Testis (tissue), 3 donors: ENCODE data around the gene ALDH1B1. TPM values are rescaled to one million over a fixed set of nuclear protein-coding genes. Genes with fewer than 3 reads are reported as not detected.
"Not testable (repeated sequence)": the region's sequence is repeated elsewhere in the genome, so short reads cannot be mapped to it uniquely, and the experiment has no call there.

Experiments
- DNase-seq: peaks from one replicate; pipeline ENCODE4 v3.0.0-alpha.2; 2019
- H3K27ac ChIP-seq, 2 donors: fragments of 200-600 bp; sonication (generic); one replicate each; pipeline ENCODE4 v1.5.1; 2019
- H3K27me3 ChIP-seq: fragments of 200-600 bp; sonication (generic); one replicate; pipeline ENCODE4 v1.5.1; 2019
- H3K36me3 ChIP-seq: fragments of 200-600 bp; sonication (generic); one replicate; pipeline ENCODE4 v1.5.1; 2017; ENCODE audit warnings: low read depth; ENCODE audit errors: missing control alignments
- H3K4me1 ChIP-seq: fragments of 200-600 bp; sonication (generic); one replicate; pipeline ENCODE4 v1.5.1; 2019
- H3K4me3 ChIP-seq, 2 donors: fragments of 200-600 bp; sonication (generic); one replicate each; pipeline ENCODE4 v1.5.1; 2017 to 2019
- H3K9me3 ChIP-seq: fragments of 200-600 bp; sonication (generic); one replicate; pipeline ENCODE4 v1.5.1; 2017
- POLR2A ChIP-seq: fragments of 450-650 bp; IDR thresholded peaks from one replicate; pipeline ENCODE4 v1.6.1; 2017; ENCODE audit warnings: antibody characterized with exemption, mild to moderate bottlenecking, moderate library complexity
- WGBS, 2 donors: methylation state at CpG; one replicate each; pipeline ENCODE4 v1.1.5; 2018; 5-methylcytosine and 5-hydroxymethylcytosine counted together
- intact Hi-C: fragments of 100-400 bp; cut with DNase I; formaldehyde crosslinking; loops from one replicate; pipeline ENCODE4 v1.15.1; 2023; ENCODE audit warnings: low total_unique reads
- polyA plus RNA-seq: library from polyadenylated mRNA; stranded (reverse); fragments of 350-450 nt; fragmentation: Illumina TruSeq; extraction: RNeasy Lipid Tissue Mini Kit (QIAGEN cat#74804); gene quantifications from one replicate; pipeline ENCODE4 v1.2.3, GENCODE V29; 2014; ENCODE audit warnings: low read depth, low replicate concordance; ENCODE audit not compliant: insufficient read depth
- total RNA-seq, 2 donors: library from RNA; depleted of rRNA; stranded (reverse); fragments of >200 nt; gene quantifications; one replicate each; pipeline ENCODE4 v1.2.3, GENCODE V29; 2016
- TF ChIP-seq, protein P1 (sequence below), 3 experiments: fragments of 450-650 bp in 2 of 3; fragments of 200-600 bp in 1 of 3; sonication (generic) in 1 of 3; IDR thresholded peaks; one replicate each; pipeline ENCODE4 v1.5.1; 2016 to 2019; ENCODE audit warnings: antibody characterized with exemption in 3 of 3, mild to moderate bottlenecking in 2 of 3, moderate library complexity in 1 of 3

The ALDH1B1 gene
- total and polyA plus RNA-seq, 3 donors from 2014 or later = 42.2 to 71.7 (median 42.4) TPM

DNA sequence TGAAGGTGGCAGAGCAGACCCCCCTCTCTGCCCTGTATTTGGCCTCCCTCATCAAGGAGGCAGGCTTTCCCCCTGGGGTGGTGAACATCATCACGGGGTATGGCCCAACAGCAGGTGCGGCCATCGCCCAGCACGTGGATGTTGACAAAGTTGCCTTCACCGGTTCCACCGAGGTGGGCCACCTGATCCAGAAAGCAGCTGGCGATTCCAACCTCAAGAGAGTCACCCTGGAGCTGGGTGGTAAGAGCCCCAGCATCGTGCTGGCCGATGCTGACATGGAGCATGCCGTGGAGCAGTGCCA, 3.8 kb downstream of the ALDH1B1 start:
- Histone ChIP-seq H3K36me3 (no peaks in the 10 kb centered on the region), H3K27me3 (no peaks in the 10 kb centered on the region), H3K9me3 (no peaks in the 10 kb centered on the region), H3K4me3 (no peak overlapping the region), H3K4me1 (peaks cover 4% of the 10 kb centered on the region), H3K27ac (no peak overlapping the region)
- no peak for DNase-seq
- WGBS, 2 donors = 88 to 93% methylated on average over 3 to 10 of the region's 10 CpGs
- intact Hi-C loops = loop anchor here (10.0 kb wide), 1 partner anchor 492 kb away; the partner anchor contains the start of gene SLC25A51
- no peak for TF ChIP-seq POLR2A
- TF ChIP-seq, protein P1, sequence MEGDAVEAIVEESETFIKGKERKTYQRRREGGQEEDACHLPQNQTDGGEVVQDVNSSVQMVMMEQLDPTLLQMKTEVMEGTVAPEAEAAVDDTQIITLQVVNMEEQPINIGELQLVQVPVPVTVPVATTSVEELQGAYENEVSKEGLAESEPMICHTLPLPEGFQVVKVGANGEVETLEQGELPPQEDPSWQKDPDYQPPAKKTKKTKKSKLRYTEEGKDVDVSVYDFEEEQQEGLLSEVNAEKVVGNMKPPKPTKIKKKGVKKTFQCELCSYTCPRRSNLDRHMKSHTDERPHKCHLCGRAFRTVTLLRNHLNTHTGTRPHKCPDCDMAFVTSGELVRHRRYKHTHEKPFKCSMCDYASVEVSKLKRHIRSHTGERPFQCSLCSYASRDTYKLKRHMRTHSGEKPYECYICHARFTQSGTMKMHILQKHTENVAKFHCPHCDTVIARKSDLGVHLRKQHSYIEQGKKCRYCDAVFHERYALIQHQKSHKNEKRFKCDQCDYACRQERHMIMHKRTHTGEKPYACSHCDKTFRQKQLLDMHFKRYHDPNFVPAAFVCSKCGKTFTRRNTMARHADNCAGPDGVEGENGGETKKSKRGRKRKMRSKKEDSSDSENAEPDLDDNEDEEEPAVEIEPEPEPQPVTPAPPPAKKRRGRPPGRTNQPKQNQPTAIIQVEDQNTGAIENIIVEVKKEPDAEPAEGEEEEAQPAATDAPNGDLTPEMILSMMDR (IDR thresholded peaks at IDR 0.05) = no peak

DNA sequence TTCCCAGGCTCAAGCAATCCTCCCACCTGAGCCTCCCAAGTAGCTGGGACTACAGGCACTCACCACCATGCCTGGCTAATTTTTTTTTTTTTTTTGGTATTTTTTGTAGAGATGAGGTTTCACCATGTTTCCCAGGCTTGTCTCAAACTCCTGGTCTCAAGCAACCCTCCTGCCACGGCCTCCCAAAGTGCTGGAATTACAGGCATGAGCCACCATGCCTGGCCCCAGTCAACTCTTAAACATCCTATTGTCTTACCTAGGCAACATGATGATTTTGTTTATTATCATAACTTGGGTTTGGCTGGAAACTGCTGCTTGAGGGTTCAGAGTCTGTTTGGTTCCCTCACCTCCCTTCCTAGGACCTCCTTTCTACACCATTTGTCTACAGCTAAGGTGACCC, 6.7 kb downstream of the ALDH1B1 start:
- not testable (repeated sequence) for H3K27ac ChIP-seq, H3K9me3 ChIP-seq, H3K4me1 ChIP-seq, DNase-seq, H3K4me3 ChIP-seq, H3K36me3 ChIP-seq, H3K27me3 ChIP-seq
- intact Hi-C loops = loop anchor here (10.0 kb wide), 1 partner anchor 494 kb away; the partner anchor contains the start of gene SLC25A51
- 93 to 94% methylated on average over 1 of the region's 1 CpG for WGBS, 2 donors

DNA sequence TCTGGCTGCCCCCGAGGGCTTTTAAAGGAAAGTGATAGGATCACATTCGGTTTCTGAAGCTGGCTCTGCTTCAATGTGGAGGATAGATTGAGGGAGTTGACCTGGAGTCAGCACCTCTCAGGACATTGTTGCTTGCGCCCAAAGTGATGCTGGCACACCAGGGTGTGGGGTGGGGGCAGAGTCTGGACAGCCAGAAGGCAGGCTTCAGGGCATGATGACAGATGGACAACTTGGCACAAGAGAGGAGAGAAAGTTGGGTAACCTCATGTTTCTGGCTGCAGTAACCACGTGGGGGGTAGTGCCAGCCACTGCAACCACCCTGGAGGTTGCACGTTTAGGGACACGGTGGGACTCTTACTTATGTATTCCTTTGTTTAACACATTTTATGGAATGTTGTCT, 9.5 kb downstream of the ALDH1B1 start:
- Histone ChIP-seq H3K27me3 (no peaks in the 10 kb centered on the region), H3K4me3 (no peak overlapping the region), H3K36me3 (no peaks in the 10 kb centered on the region), H3K27ac (no peak overlapping the region), H3K9me3 (no peaks in the 10 kb centered on the region), H3K4me1 (no peaks in the 10 kb centered on the region)
- no peak for DNase-seq
- intact Hi-C loops = loop anchor here (10.0 kb wide), 1 partner anchor 317 kb away; no protein-coding TSS in a partner anchor
- WGBS, 2 donors = 87 to 93% methylated on average over 6 of the region's 6 CpGs
- no peak for TF ChIP-seq POLR2A
- TF ChIP-seq, protein P1 (IDR thresholded peaks at IDR 0.05) = no peak

DNA sequence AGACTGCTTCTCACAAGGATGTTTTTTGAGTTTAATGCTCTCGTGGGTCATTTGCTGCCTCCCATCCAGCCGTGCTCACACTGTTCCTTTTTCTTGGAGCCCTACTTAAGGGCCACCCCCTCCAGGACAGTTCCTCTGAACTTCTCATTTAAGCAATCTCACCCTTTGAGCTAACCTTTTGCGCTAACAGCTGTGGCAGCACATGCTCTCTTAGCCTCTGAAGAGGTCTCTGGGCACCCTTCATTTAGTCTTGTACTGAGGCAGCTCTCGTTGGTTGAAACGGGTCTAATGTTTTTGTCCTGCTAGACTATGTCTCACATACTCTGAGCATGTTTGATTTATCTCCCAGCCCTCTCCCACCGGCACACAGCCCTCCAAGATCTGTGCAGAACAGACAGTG, 11.8 kb downstream of the ALDH1B1 start:
- DNase-seq = no peak
- WGBS, 2 donors = 64 to 69% methylated on average over 6 of the region's 6 CpGs
- no peaks in the 10 kb centered on the region for H3K27me3 ChIP-seq
- no peak for TF ChIP-seq POLR2A
- H3K4me3 ChIP-seq = no peak overlapping the region
- intact Hi-C loops = loop anchor here (10.0 kb wide), 1 partner anchor 320 kb away; no protein-coding TSS in a partner anchor
- H3K9me3 ChIP-seq = no peaks in the 10 kb centered on the region
- H3K36me3 ChIP-seq = no peaks in the 10 kb centered on the region
- no peaks in the 10 kb centered on the region for H3K4me1 ChIP-seq
- no peak overlapping the region for H3K27ac ChIP-seq

DNA sequence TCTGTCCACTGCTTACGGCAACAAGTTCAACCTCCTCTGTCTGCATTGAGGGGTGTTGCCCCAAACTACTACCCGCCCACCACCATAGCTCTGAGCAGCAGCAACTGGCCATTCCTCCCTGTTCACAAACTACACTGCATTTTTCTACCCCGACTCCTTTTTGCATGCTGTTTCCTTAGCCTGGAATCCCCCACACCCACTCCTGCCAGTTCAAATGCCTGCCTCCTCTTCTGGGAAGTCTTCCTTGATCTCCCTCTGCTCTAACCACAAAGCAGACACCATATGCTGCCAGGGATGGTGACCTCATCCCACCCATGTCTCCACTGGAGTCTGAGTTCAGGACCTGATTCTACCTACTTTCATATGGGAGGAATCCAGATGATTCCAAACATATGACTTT, 13.3 kb downstream of the ALDH1B1 start:
- H3K4me1 ChIP-seq = no peaks in the 10 kb centered on the region
- H3K27me3 ChIP-seq = no peaks in the 10 kb centered on the region
- intact Hi-C loops = loop anchor here (10.0 kb wide), 1 partner anchor 321 kb away; no protein-coding TSS in a partner anchor
- no peak overlapping the region for H3K27ac ChIP-seq
- H3K4me3 ChIP-seq = no peak overlapping the region
- TF ChIP-seq, protein P1 (IDR thresholded peaks at IDR 0.05) = no peak
- no peak for TF ChIP-seq POLR2A
- WGBS, 2 donors = 60 to 70% methylated on average over 3 of the region's 3 CpGs
- DNase-seq = no peak
- no peaks in the 10 kb centered on the region for H3K9me3 ChIP-seq
- H3K36me3 ChIP-seq = no peaks in the 10 kb centered on the region

DNA sequence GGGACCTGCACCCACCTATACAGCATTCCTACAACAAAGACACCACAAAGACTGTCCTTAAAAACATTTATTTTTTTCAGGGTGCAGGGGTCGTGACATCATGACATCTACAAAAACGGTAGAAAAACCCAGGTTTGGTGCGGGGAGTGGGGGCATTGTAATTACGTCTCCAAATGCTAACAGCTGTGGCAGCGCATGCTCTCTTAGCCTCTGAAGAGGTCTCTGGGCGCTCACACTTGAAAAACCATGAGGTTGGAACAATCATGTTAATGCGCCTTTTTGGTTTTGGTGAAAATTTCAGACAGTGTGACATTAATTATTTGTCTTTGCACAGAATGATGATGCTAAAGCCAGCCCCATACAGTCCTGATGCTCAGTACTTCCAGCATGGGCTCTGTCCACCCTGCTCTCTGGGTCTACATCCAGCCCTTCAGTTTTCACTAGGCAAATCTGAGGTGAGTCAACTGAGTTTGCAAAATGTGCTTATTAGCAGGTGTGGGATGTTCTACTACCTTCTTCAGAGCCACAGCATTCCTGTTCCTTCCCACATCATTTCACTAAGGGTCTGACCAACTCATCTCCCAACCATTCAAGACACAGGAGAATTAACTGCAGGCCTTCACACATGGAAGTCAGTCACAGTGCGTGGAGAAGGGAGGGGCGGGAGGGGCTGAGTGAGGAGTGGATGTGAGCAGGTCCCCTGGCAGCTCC, 14.1 kb downstream of the ALDH1B1 start:
- Histone ChIP-seq H3K9me3 (no peaks in the 10 kb centered on the region), H3K4me1 (no peaks in the 10 kb centered on the region), H3K27ac (no peak overlapping the region), H3K36me3 (no peaks in the 10 kb centered on the region), H3K27me3 (no peaks in the 10 kb centered on the region), H3K4me3 (no peak overlapping the region)
- intact Hi-C loops = loop anchor here (10.0 kb wide), 1 partner anchor 322 kb away; no protein-coding TSS in a partner anchor
- DNase-seq = no peak
- WGBS, 2 donors = 85 to 89% methylated on average over 9 of the region's 9 CpGs
- TF ChIP-seq POLR2A = no peak
- TF ChIP-seq, protein P1 (IDR thresholded peaks at IDR 0.05) = no peak
